Erythroblast (primary cell): ENCODE data around the gene UBA1.

Experiments
- GATA1 ChIP-seq: IDR thresholded peaks from 2 replicates; pipeline ENCODE4 v1.6.1; 2011; ENCODE audit warnings: low read depth, mild to moderate bottlenecking, control low read depth, low read length, moderate library complexity
- POLR2A ChIP-seq: IDR thresholded peaks from 2 replicates; pipeline ENCODE4 v1.6.1; 2011; ENCODE audit warnings: mild to moderate bottlenecking, low read length

- no peak for TF ChIP-seq POLR2A
- no peak for TF ChIP-seq GATA1
These were observed 8.7 kb downstream of the UBA1 start for GRCh38 chrX:47202316-47202715.
